OCI-LY7 (cell line): ENCODE measurements around the gene RASAL1. TPM values are rescaled to one million over a fixed set of nuclear protein-coding genes. Genes with fewer than 3 reads are reported as not detected.

Source experiments
- BruUV-seq: library from RNA; stranded (reverse); fragments of 400-500 nt; replicated peaks from 2 replicates; lab custom pipeline; 2021; lab: Mats Ljungman, UMichigan
- CTCF ChIA-PET: fragments of 300-600 bp; sonication (Branson Sonifier 250); formaldehyde crosslinking; loops from one replicate; lab custom pipeline; 2022; ENCODE audit warnings: antibody characterized with exemption; ENCODE audit not compliant: unreplicated experiment; lab: Charles Lee
- POLR2A ChIA-PET: fragments of 300-600 bp; sonication (Branson Sonifier 250); formaldehyde crosslinking; loops from one replicate; lab custom pipeline; 2022; ENCODE audit warnings: antibody characterized with exemption; lab: Charles Lee
- DNase-seq: peaks from one replicate; pipeline ENCODE4 v3.0.0-alpha.2; 2015; ENCODE audit warnings: low spot score
- H2AFZ ChIP-seq: fragments of 200-600 bp; sonication (generic), shearing (Covaris generic); 2 replicates; pipeline ENCODE4 v1.6.1; 2014; ENCODE audit warnings: mild to moderate bottlenecking, antibody characterized with exemption, low read length, moderate library complexity
- H3K27ac ChIP-seq: fragments of 200-600 bp; sonication (generic); 2 replicates; pipeline ENCODE4 v1.5.1; 2014; ENCODE audit warnings: mixed run types, low read depth, mild to moderate bottlenecking, moderate library complexity, low read length, inconsistent platforms; ENCODE audit not compliant: poor library complexity, severe bottlenecking
- H3K36me3 ChIP-seq: fragments of 200-600 bp; sonication (generic); 2 replicates; pipeline ENCODE4 v1.6.1; 2014; ENCODE audit warnings: mild to moderate bottlenecking, antibody characterized with exemption, low read length, moderate library complexity, mixed read lengths; ENCODE audit not compliant: insufficient read depth
- H3K4me1 ChIP-seq: fragments of 200-600 bp; sonication (generic); 2 replicates; pipeline ENCODE4 v1.5.1; 2014; ENCODE audit warnings: mild to moderate bottlenecking, low read length; ENCODE audit not compliant: insufficient read depth, poor library complexity, severe bottlenecking
- H3K4me2 ChIP-seq: fragments of 200-600 bp; sonication (generic); 2 replicates; pipeline ENCODE4 v1.6.1; 2014; ENCODE audit warnings: mild to moderate bottlenecking, low read length
- H3K4me3 ChIP-seq: fragments of 200-600 bp; sonication (generic); 2 replicates; pipeline ENCODE4 v1.5.1; 2014; ENCODE audit warnings: mild to moderate bottlenecking, low read depth, low read length; ENCODE audit not compliant: poor library complexity, severe bottlenecking
- H3K79me2 ChIP-seq: fragments of 200-600 bp; sonication (generic); 2 replicates; pipeline ENCODE4 v1.6.1; 2016; ENCODE audit warnings: low read depth, mild to moderate bottlenecking, low read length, moderate library complexity, mixed read lengths; ENCODE audit not compliant: insufficient read depth
- H3K9me2 ChIP-seq: fragments of 200-600 bp; sonication (generic); 2 replicates; pipeline ENCODE4 v1.6.1; 2016; ENCODE audit warnings: mild to moderate bottlenecking, low read length, mixed read lengths; ENCODE audit not compliant: insufficient read depth
- H3K9me3 ChIP-seq: fragments of 200-600 bp; sonication (generic); 2 replicates; pipeline ENCODE4 v1.6.1; 2014; ENCODE audit warnings: mild to moderate bottlenecking, mixed run types, low read length, mixed read lengths
- H4K20me1 ChIP-seq: fragments of 200-600 bp; sonication (generic); 2 replicates; pipeline ENCODE4 v1.6.1; 2014; ENCODE audit warnings: mild to moderate bottlenecking, antibody characterized with exemption, low read length, moderate library complexity, mixed read lengths; ENCODE audit not compliant: insufficient read depth
- EZH2phosphoT487 ChIP-seq: fragments of 200-600 bp; sonication (generic); IDR thresholded peaks from 2 replicates; pipeline ENCODE4 v1.6.1; 2018; ENCODE audit warnings: low read depth, borderline replicate concordance, mild to moderate bottlenecking, mixed run types, antibody characterized with exemption, low read length, moderate library complexity, mixed read lengths
- intact Hi-C: fragments of 100-400 bp; cut with micrococcal nuclease; formaldehyde crosslinking; loops from one replicate; pipeline ENCODE4 v1.10.0; 2022; ENCODE audit not compliant: unreplicated experiment
- total RNA-seq, 2 experiments: library from RNA; depleted of rRNA in 1 of 2; stranded (reverse); fragments of >200 nt in 1 of 2; shearing (Covaris generic) in 1 of 2; gene quantifications; 2 replicates each; pipeline ENCODE4 v1.2.3, GENCODE V29; 2014 to 2022
- TF ChIP-seq, protein P1 (sequence below): fragments of 200-600 bp; sonication (generic); conservative IDR thresholded peaks from 2 replicates; pipeline ENCODE4 v1.5.1; 2014; ENCODE audit warnings: mild to moderate bottlenecking, antibody characterized with exemption, low read length, moderate library complexity, mixed read lengths

The RASAL1 gene
- total RNA-seq, 2 experiments from 2014 or later = 74.4 to 89.1 TPM

DNA sequence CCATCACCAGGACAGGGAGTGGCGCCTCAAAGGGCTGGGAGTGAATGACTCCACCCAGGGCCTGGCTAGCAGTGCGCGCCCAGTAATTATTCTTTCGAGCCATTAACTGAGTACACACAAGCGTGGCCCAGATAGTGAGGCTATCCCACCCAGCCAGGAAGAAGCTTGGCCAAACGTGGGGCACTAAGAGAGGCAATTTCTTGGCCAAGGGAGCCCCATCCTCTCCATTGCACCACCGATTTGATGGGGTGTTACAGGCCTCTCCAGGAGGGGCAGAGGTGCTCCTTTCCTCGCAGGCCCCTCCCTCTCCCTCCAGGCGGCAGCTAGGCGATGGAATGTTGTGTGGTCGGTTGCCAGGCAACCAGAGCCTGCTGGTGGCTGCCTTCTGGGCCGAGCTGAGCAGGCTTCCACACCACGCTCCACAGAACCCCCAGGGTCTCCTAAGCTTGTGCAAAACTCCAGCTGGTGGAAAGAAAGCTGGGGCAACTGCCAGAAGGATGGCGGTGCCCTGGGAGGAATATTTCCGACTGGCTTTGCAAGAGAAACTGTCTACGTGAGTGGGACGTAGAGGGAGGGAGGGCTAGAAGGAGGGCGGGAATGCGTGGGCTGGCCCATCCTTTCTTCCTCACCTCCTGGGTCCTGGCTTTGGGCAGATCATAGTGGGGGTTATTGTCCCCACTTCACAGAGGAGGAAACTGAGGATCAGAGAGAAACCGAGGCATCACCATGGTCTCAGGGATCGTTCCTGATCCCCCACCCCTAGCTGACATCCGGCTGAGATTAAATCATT is 14.0 kb upstream of the RASAL1 start, which contains the start of gene CFAP73:
Gene CFAP73, plus strand, starts transcription at position 364 of the 790 bp plus-strand sequence. Its CDS starts 134 bp downstream, at position 498.
- no peak for TF ChIP-seq EZH2phosphoT487
- TF ChIP-seq, protein P1, sequence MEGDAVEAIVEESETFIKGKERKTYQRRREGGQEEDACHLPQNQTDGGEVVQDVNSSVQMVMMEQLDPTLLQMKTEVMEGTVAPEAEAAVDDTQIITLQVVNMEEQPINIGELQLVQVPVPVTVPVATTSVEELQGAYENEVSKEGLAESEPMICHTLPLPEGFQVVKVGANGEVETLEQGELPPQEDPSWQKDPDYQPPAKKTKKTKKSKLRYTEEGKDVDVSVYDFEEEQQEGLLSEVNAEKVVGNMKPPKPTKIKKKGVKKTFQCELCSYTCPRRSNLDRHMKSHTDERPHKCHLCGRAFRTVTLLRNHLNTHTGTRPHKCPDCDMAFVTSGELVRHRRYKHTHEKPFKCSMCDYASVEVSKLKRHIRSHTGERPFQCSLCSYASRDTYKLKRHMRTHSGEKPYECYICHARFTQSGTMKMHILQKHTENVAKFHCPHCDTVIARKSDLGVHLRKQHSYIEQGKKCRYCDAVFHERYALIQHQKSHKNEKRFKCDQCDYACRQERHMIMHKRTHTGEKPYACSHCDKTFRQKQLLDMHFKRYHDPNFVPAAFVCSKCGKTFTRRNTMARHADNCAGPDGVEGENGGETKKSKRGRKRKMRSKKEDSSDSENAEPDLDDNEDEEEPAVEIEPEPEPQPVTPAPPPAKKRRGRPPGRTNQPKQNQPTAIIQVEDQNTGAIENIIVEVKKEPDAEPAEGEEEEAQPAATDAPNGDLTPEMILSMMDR = no peak
- Histone ChIP-seq H3K4me1 (peaks cover 39% of the 10 kb centered on the region), H3K4me2 (0 out of 2 replicates have a peak within 1 kb of the TSS, but pooled peaks have one; percentile 3), H3K27ac (no peak within 1 kb of the TSS), H3K79me2 (peaks cover 11% of the 10 kb centered on the region; the same call in 1 of the 2 replicates), H2AFZ (no peak within 1 kb of the TSS), H3K9me2 (no peaks in the 10 kb centered on the region), H3K36me3 (0 out of 2 replicates have a peak, but pooled peaks cover 2% of the 10 kb centered on the region), H3K9me3 (no peaks in the 10 kb centered on the region), H3K4me3 (no peak within 1 kb of the TSS), H4K20me1 (no peaks in the 10 kb centered on the region)
- DNase-seq = no peak
- intact Hi-C loops = loop anchor here (5.0 kb wide), 1 partner anchor 247 kb away; no protein-coding TSS in a partner anchor
- POLR2A ChIA-PET = interaction anchor here (0.6 to 0.8 kb wide), 3 partner anchors 12 to 54 kb away, joined by 3 to 4 read pairs (median 4); no protein-coding TSS in a partner anchor
- BruUV-seq = no TSS peak
- CTCF ChIA-PET = no interaction called here

DNA sequence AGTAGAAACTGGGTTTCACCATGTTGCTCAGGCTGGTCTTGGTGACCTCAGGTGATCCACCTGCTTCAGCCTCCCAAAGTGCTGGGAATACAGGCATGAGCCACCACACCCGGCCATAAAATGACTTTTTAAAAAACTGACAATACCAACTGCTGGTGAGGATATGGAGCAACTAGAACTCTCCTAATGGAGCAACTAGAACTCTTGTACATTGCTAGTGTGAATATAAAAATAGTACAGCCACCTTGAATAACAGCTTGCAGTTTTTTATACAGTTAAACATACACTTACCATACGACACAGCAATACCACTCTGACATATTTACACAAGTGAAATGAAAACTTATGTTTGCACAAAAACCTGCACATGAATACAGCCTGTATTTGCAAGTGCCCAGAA is 11.4 kb upstream of the RASAL1 start:
- CTCF ChIA-PET = interaction anchor here (0.8 kb wide), 1 partner anchor 15 kb away, joined by 3 read pairs; no protein-coding TSS in a partner anchor
- no peaks in the 10 kb centered on the region for H3K9me3 ChIP-seq
- no peak for DNase-seq
- POLR2A ChIA-PET = interaction anchor here (0.8 to 1.3 kb wide), 2 partner anchors 13 to 36 kb away, joined by 4 to 5 read pairs; no protein-coding TSS in a partner anchor
- H4K20me1 ChIP-seq = no peaks in the 10 kb centered on the region
- H2AFZ ChIP-seq = no peak overlapping the region
- intact Hi-C loops = no loop called here
- peaks cover 34% of the 10 kb centered on the region for H3K4me1 ChIP-seq
- H3K9me2 ChIP-seq = no peaks in the 10 kb centered on the region
- H3K79me2 ChIP-seq = no peaks in the 10 kb centered on the region
- BruUV-seq = no TSS peak
- H3K36me3 ChIP-seq = no peaks in the 10 kb centered on the region
- no peak overlapping the region for H3K4me2 ChIP-seq
- TF ChIP-seq, protein P1 = no peak
- no peak for TF ChIP-seq EZH2phosphoT487
- no peak overlapping the region for H3K4me3 ChIP-seq
- H3K27ac ChIP-seq = no peak overlapping the region
